Effector memory CD8-positive, alpha-beta T cell (primary cell): ENCODE data around the gene ELF1.
"Not testable (repeated sequence)": the region's sequence is repeated elsewhere in the genome, so short reads cannot be mapped to it uniquely, and the experiment has no call there.

ENCODE experiments used
- ATAC-seq: fragments of 150-1000 bp; cut with Tn5 transposase; replicated peaks from 2 replicates; pipeline ENCODE4 v1.10.0; 2021; ENCODE audit warnings: mild to moderate bottlenecking, moderate library complexity
- DNase-seq, 3 experiments: peaks; one replicate each; pipeline ENCODE4 v3.0.0; 2021
- H3K27ac Mint-ChIP-seq, 2 donors: one replicate each; pipeline ENCODE4 v1.8.0; 2022; ENCODE audit warnings: mild to moderate bottlenecking in 2 of 2, mixed read lengths in 2 of 2, moderate library complexity in 2 of 2
- H3K27me3 Mint-ChIP-seq, 2 donors: one replicate each; pipeline ENCODE4 v1.8.0; 2022; ENCODE audit warnings: mixed read lengths in 2 of 2
- H3K36me3 Mint-ChIP-seq: one replicate; pipeline ENCODE4 v1.8.0; 2022; ENCODE audit warnings: mild to moderate bottlenecking, moderate library complexity, mixed read lengths; ENCODE audit not compliant: insufficient read depth
- H3K4me1 Mint-ChIP-seq, 2 donors: one replicate each; pipeline ENCODE4 v1.8.0; 2022; ENCODE audit warnings: low read depth in 2 of 2, mixed read lengths in 2 of 2
- H3K4me3 Mint-ChIP-seq, 2 donors: one replicate each; pipeline ENCODE4 v1.8.0; 2022; ENCODE audit warnings: mild to moderate bottlenecking in 2 of 2, mixed read lengths in 2 of 2, moderate library complexity in 2 of 2
- H3K9me3 Mint-ChIP-seq, 2 donors: one replicate each; pipeline ENCODE4 v1.8.0; 2022; ENCODE audit warnings: mixed read lengths in 2 of 2

Gene ELF1

DNA sequence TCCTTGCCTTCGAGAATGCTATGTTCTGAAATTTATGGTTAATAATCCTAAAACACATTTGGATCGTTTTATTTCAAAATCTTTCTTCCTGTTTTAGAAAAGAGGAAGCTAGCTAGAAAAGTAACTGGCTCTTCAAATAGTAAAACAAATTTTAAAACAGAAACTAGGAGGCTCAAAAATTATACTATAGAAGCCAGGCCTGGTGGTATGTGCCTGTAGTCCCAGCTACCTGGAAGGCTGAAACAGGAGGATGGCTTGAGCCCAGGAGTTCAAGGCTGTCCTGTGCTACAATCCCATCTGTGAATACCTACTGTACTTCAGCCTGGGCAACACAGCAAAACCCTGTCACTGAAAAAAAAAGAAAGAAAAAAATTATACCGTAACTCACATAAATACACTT is 57.9 kb downstream of the ELF1 start:
- peak overlapping the region; percentile 13 to 57 for H3K4me3 Mint-ChIP-seq
- H3K4me1 Mint-ChIP-seq, result peaks cover 50 to 72% of the 10 kb centered on the region in 2 donors
- H3K36me3 Mint-ChIP-seq, result peaks cover 66% of the 10 kb centered on the region
- no peak for DNase-seq
- no peaks in the 10 kb centered on the region for H3K9me3 Mint-ChIP-seq
- H3K27me3 Mint-ChIP-seq, result no peaks in the 10 kb centered on the region
- H3K27ac Mint-ChIP-seq, result peak overlapping the region; percentile 3 to 58
- peak; percentile 16 for ATAC-seq

DNA sequence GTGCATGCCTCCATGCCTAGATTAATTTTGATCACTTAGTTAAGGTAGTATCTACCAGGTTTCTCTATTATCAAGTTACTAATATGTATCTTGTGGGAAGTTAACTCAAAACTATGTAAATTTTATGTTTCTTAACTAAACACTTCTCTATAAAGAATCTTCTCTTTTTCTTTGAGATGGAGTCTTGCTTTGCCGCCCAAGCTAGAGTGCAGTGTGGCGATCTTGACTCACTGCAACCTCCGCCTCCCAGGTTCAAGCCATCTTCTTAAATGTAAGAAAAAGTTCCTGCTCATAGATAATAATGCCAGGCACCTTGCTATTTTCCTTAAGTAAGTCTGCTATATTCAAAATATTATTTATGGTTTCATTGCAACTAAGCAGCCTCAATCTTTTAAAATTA is 58.4 kb downstream of the ELF1 start:
- no peak for DNase-seq
- no peaks in the 10 kb centered on the region for H3K27me3 Mint-ChIP-seq
- no peak for ATAC-seq
- peak overlapping the region in 1 of 2 donors; percentile 3 for H3K4me3 Mint-ChIP-seq
- peak overlapping the region; percentile 3 to 58 for H3K27ac Mint-ChIP-seq
- H3K9me3 Mint-ChIP-seq, result no peaks in the 10 kb centered on the region
- H3K4me1 Mint-ChIP-seq, result peaks cover 50 to 72% of the 10 kb centered on the region in 2 donors
- peaks cover 69% of the 10 kb centered on the region for H3K36me3 Mint-ChIP-seq

DNA sequence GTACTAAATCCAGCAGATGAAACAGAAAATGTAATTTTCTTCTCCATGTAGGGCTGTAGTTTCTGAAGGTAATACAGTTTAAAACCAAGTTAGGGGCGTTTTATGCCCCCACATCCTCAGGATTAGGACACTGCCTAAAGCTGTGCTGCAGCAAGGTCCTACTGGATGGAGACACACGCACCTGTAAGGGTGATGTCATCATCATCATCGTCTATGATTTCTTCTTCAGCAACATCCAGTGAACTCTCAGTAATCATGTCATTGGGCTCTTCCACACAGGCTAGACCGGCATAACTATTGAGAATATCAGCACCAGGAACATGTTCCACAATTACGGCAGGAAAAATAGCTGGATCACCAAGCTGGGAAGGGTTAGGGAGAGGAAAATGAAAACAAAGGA is 60.5 kb downstream of the ELF1 start:
- DNase-seq (no peak), ATAC-seq (no peak)
- no peak overlapping the region for H3K4me3 Mint-ChIP-seq
- no peaks in the 10 kb centered on the region for H3K27me3 Mint-ChIP-seq
- no peaks in the 10 kb centered on the region for H3K9me3 Mint-ChIP-seq
- H3K27ac Mint-ChIP-seq, result peak overlapping the region; percentile 56 to 84
- peaks cover 38 to 61% of the 10 kb centered on the region in 2 donors for H3K4me1 Mint-ChIP-seq
- H3K36me3 Mint-ChIP-seq, result peaks cover 64% of the 10 kb centered on the region

DNA sequence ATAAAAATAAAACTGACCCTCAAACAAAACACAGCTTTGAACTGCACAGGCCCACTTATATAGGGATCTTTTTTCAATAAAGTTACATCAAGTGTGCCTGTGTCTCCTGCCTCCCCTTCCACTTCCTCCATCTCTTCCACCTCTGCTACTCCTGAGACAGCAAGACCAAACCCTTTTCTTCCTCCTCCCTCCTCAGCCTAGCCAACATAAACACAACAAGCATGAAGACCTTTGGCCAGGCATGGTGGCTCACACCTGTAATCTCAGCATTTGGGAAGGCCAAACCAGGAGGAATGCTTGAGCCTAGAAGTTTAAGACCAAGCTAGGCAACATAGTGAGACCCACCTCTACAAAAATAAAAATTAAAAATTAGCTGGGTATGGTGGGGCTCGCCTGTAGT is 72.6 kb downstream of the ELF1 start:
- H3K36me3 Mint-ChIP-seq, result peaks cover 97% of the 10 kb centered on the region
- H3K9me3 Mint-ChIP-seq, result no peaks in the 10 kb centered on the region
- ATAC-seq (no peak), DNase-seq (no peak)
- no peaks in the 10 kb centered on the region for H3K27me3 Mint-ChIP-seq
- H3K4me3 Mint-ChIP-seq, result no peak overlapping the region
- peak overlapping the region; percentile 29 to 60 for H3K27ac Mint-ChIP-seq
- peaks cover 12 to 34% of the 10 kb centered on the region in 2 donors for H3K4me1 Mint-ChIP-seq

DNA sequence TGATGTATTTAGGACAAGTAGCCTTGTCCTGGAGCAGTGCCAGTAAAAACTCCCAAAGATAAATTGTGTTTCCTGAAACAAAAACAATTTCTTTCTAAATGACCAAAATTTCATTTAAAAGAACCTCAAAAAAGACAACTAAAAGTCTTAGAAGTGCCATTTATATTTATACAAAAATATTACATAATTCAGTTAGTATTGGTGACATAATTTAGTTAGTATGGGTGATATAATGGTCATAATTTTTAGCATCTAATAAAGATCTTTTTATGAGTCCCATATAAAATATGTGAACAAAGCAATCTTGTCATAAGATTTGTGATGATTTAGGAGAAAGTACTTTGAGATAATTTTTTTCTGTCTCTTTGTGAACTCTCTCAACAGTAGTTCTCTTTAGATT is 76.0 kb downstream of the ELF1 start:
- no peak for ATAC-seq
- H3K9me3 Mint-ChIP-seq, result no peaks in the 10 kb centered on the region
- H3K27me3 Mint-ChIP-seq, result no peaks in the 10 kb centered on the region
- peaks cover 95% of the 10 kb centered on the region for H3K36me3 Mint-ChIP-seq
- peaks cover 20 to 44% of the 10 kb centered on the region in 2 donors for H3K4me1 Mint-ChIP-seq
- peak overlapping the region; percentile 46 to 72 for H3K27ac Mint-ChIP-seq
- H3K4me3 Mint-ChIP-seq, result no peak overlapping the region
- DNase-seq, result no peak

DNA sequence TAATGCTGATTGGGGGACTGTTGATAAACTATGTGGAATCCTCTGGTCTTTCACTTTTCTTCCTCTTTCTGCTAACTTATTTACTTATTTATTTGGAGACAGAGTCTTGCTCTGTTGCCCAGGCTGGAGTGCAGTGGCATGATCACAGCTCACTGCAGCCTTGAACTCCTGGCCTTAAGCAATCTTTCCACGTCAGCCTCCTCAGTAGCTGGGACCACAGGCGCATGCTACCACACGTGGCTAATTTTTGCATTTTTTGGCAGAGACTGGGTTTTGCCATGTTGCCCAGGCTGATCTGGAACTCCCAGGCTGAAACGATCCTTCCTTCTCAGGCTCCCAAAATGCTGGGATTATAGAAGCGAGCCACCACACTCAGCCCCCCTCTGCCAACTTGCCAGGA is 77.5 kb downstream of the ELF1 start:
- H3K4me1 Mint-ChIP-seq, result peaks cover 17 to 44% of the 10 kb centered on the region in 2 donors
- peak overlapping the region; percentile 66 to 68 for H3K27ac Mint-ChIP-seq
- no peak overlapping the region for H3K4me3 Mint-ChIP-seq
- H3K36me3 Mint-ChIP-seq, result peaks cover 97% of the 10 kb centered on the region
- no peaks in the 10 kb centered on the region for H3K9me3 Mint-ChIP-seq
- no peak for ATAC-seq
- no peak for DNase-seq
- H3K27me3 Mint-ChIP-seq, result no peaks in the 10 kb centered on the region

DNA sequence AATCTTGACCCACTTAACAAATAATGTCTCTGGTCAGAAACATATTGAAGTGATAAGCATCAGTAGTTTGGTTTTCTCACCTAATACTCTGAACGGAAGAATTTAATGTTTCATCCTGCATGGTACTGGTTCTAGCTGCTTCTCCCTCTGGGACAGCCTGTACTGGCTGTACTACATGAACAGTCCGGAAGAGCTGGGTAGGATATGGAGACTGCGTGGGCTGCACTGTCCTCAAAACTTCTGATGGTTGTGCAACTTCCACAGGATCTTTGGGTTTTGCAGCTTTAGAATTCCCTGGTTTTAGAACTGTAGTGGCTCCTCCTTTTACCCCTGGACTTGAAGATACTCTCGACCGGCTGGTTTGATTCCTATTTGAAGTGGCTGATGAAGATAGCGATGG is 78.3 kb downstream of the ELF1 start:
- DNase-seq (no peak), ATAC-seq (peak; percentile 45)
- Mint-ChIP-seq H3K27ac (peak overlapping the region in 1 of 2 donors; percentile 35), H3K4me1 (peaks cover 16 to 39% of the 10 kb centered on the region in 2 donors), H3K27me3 (no peaks in the 10 kb centered on the region), H3K9me3 (no peaks in the 10 kb centered on the region), H3K36me3 (peaks cover 97% of the 10 kb centered on the region), H3K4me3 (no peak overlapping the region)

DNA sequence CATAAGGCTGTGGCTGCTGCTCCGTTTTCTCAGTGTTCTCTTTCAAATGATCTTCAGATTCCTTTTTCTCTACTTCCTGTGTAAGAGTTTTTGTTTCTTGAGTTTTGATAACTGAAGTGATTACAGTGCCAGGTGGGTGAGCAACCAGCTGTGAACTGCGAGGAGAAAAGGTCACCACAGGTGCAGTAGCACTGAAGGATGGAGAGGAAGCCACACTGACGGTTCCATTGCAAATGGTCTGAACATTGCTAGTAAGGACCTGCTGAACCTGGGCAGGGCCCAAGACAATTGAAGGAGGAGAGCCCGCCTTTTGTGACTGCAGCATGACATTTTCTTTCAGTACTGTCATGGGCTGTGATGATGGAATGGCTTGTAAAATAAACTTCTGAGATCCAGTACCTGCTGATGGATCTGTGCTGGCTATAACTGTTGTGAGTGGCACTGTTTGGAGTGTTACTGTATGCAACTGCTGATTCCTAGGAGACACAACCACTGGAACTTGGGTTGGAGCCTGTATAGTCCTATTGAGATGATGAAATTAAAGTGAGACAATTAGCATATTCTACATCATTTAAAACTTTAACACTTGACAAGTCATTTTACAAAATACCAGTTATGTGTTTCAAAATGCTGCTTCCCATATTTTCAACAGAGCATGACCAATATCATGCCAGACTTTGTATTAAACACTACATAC is 85.5 kb downstream of the ELF1 start:
- peak overlapping the region in 1 of 2 donors; percentile 13 for H3K4me3 Mint-ChIP-seq
- peaks cover 13 to 29% of the 10 kb centered on the region in 2 donors for H3K4me1 Mint-ChIP-seq
- H3K27ac Mint-ChIP-seq, result peak overlapping the region; percentile 13 to 45
- H3K27me3 Mint-ChIP-seq, result no peaks in the 10 kb centered on the region
- no peaks in the 10 kb centered on the region for H3K9me3 Mint-ChIP-seq
- ATAC-seq, result peak; percentile 30
- H3K36me3 Mint-ChIP-seq, result peaks cover 90% of the 10 kb centered on the region
- no peak for DNase-seq

DNA sequence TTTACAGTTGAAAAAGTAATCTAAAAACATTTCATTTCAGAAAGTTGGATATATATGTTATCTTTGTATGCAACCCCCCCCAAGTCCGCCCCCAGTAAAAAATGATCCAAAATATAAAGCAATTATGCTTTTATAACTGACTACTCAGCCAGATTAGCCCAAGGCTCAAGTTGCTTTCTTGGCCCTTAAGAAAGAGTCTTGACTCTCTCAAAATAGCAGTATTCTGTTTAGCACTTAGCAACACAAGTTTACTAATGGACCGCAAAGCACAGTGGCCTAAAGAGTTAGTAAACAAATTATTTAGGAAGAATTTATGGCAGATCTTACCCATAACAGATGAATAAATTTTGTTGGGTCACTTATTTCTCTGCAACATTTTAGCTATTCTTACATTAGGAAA is 86.9 kb downstream of the ELF1 start:
- ATAC-seq, result no peak

DNA sequence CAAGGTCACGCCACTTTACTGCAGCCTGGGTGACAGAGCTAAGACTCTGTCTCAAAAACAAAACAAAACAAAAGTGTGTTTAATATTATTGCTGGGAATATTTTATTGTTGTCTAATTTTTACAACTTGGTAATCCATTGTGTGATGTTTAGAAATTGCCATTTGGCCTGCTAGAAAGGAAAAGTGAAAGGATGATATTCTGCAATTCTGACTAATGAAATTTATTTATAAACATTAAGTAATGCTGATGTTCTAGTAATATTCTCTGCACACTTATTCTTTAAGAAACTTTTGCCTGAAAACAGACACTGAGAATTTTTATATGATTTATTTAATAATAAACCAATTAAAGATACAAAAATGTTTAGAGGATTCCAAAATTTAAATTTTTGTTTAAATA is 87.4 kb downstream of the ELF1 start:
- H3K27ac Mint-ChIP-seq, result peak overlapping the region in 1 of 2 donors; percentile 76
- H3K4me3 Mint-ChIP-seq, result no peak overlapping the region
- H3K4me1 Mint-ChIP-seq, result peaks cover 12 to 29% of the 10 kb centered on the region in 2 donors
- peaks cover 89% of the 10 kb centered on the region for H3K36me3 Mint-ChIP-seq
- DNase-seq, result no peak
- H3K9me3 Mint-ChIP-seq, result no peaks in the 10 kb centered on the region
- H3K27me3 Mint-ChIP-seq, result no peaks in the 10 kb centered on the region
- no peak for ATAC-seq

More for the DNA sequence above, 86.9 kb downstream of the ELF1 start:
- Mint-ChIP-seq H3K4me1 (peaks cover 12 to 29% of the 10 kb centered on the region in 2 donors), H3K27ac (no peak overlapping the region), H3K4me3 (no peak overlapping the region), H3K9me3 (no peaks in the 10 kb centered on the region), H3K36me3 (peaks cover 91% of the 10 kb centered on the region), H3K27me3 (no peaks in the 10 kb centered on the region)
- DNase-seq, result no peak

DNA sequence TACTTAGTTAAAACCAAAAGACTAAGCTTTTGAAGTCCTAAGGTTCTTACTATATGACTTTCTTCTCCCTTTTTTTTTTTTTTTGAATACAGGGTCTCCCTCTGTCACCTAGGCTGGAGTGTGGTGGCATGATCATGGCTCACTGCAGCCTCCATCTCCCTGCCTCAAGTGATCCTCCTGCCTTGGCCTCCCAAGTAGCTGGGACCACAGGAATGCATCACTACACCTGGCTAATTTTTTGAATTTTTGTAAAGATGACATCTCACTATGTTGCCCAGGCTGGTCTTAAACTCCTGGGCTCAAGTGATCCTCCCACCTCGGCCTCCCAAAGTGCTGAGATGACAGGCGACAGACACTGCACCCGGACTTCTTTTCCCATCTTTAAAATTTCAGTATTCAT is 89.2 kb downstream of the ELF1 start:
- DNase-seq, H3K9me3 Mint-ChIP-seq, H3K27me3 Mint-ChIP-seq, H3K4me3 Mint-ChIP-seq, ATAC-seq: not testable (repeated sequence)
- peaks cover 71% of the 10 kb centered on the region for H3K36me3 Mint-ChIP-seq
- peak overlapping the region; percentile 72 to 86 for H3K27ac Mint-ChIP-seq
- peaks cover 9 to 21% of the 10 kb centered on the region in 2 donors for H3K4me1 Mint-ChIP-seq

DNA sequence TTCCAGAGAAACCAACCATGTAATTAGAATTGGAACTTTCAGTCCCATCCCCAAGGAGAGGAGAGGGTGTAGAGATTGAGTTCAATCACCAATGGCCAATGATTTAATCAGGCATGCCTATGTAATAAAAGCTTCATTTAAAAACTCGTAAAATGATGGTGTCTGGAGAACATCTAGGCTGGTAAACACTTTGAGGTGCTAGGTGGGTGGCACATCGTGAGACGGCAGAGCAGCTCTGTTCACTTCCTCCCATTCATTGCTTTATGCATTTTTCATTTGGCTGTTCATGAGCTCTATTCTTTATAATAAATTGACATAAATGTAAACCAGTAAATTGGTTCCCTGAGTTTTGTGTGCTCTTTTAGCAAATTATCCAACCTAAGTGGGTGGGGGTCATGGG is 90.1 kb downstream of the ELF1 start:
- no peaks in the 10 kb centered on the region for H3K9me3 Mint-ChIP-seq
- DNase-seq (no peak), ATAC-seq (peak; percentile 43)
- peak overlapping the region; percentile 79 to 86 for H3K27ac Mint-ChIP-seq
- no peak overlapping the region for H3K4me3 Mint-ChIP-seq
- peaks cover 7 to 19% of the 10 kb centered on the region in 2 donors for H3K4me1 Mint-ChIP-seq
- no peaks in the 10 kb centered on the region for H3K27me3 Mint-ChIP-seq
- H3K36me3 Mint-ChIP-seq, result peaks cover 62% of the 10 kb centered on the region

DNA sequence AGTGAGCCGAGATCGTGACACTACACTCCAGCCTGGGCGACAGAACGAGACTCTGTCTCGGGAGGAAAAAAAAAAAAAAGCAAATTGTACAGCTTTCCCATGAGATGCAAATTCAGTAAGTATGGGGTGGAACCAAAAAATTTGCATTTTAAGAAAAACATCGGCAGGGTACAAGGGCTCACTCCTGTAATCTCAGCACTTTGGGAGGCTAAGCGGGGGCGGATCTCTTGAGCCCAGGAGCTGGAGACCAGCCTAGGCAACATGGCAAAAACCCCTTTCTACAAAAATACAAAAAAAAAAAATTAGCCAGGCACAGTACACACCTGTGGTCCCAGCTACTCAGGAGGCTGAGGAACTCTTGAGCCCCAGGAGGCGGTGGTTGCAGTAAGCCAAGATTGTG is 91.2 kb downstream of the ELF1 start:
- Mint-ChIP-seq H3K4me1 (peaks cover 1 to 11% of the 10 kb centered on the region in 2 donors), H3K27ac (peak overlapping the region; percentile 79 to 86), H3K9me3 (no peaks in the 10 kb centered on the region), H3K27me3 (no peaks in the 10 kb centered on the region), H3K36me3 (peaks cover 52% of the 10 kb centered on the region), H3K4me3 (no peak overlapping the region)
- DNase-seq (no peak), ATAC-seq (no peak)

DNA sequence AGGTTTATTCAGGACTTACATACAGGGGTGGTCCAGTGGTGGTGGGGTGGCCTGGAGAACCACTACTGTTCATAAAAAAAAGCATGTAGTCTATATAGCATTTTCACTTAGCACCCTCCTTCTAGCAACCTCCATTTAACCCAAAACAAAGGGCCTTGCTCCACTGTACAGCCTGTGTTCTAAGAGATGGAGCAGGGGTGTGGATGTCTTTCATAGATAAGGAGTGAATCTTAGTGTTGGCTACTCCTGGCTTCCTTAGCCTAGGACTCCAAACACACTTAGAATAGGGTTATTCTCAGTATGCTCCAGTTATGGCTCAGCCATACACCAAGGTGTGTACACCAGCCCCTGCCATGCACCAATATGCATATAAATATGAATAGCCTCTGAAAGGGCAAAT is 95.2 kb downstream of the ELF1 start:
- peaks cover 42% of the 10 kb centered on the region for H3K36me3 Mint-ChIP-seq
- H3K9me3 Mint-ChIP-seq, result no peaks in the 10 kb centered on the region
- no peak for ATAC-seq
- H3K27me3 Mint-ChIP-seq, result no peaks in the 10 kb centered on the region
- H3K4me1 Mint-ChIP-seq, result peaks cover 12 to 25% of the 10 kb centered on the region in 2 donors
- no peak overlapping the region for H3K4me3 Mint-ChIP-seq
- DNase-seq, result no peak
- H3K27ac Mint-ChIP-seq, result no peak overlapping the region
